Glomerular visceral epithelial cell (primary cell): ENCODE data around the gene RPS6KB2.
A peak's percentile ranks its signal among the peaks of the same experiment; 100 is the strongest.

Experiments
- DNase-seq: peaks from one replicate; pipeline ENCODE4 v3.0.0-alpha.2; 2016; ENCODE audit errors: extremely low spot score

RPS6KB2 gene

DNA sequence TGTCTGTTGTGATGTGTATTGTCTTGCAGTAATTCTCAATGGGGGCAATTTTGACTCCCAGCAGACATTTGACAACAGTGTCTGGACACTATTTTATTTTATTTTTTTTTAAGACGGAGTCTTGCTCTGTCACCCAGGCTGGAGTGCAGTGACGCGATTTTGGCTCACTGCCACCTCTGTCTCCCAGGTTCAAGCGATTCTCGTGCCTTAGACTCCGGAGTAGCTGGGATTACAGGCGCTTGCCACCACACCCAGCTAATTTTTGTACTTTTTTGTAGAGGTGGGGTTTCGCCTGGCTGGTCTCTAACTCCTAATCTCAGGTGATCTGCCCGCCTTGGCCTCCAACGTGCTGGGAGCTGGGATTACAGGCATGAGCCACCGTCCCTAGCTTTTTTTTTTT lies 1.4 kb downstream of the RPS6KB2 start:
- DNase-seq = no peak

DNA sequence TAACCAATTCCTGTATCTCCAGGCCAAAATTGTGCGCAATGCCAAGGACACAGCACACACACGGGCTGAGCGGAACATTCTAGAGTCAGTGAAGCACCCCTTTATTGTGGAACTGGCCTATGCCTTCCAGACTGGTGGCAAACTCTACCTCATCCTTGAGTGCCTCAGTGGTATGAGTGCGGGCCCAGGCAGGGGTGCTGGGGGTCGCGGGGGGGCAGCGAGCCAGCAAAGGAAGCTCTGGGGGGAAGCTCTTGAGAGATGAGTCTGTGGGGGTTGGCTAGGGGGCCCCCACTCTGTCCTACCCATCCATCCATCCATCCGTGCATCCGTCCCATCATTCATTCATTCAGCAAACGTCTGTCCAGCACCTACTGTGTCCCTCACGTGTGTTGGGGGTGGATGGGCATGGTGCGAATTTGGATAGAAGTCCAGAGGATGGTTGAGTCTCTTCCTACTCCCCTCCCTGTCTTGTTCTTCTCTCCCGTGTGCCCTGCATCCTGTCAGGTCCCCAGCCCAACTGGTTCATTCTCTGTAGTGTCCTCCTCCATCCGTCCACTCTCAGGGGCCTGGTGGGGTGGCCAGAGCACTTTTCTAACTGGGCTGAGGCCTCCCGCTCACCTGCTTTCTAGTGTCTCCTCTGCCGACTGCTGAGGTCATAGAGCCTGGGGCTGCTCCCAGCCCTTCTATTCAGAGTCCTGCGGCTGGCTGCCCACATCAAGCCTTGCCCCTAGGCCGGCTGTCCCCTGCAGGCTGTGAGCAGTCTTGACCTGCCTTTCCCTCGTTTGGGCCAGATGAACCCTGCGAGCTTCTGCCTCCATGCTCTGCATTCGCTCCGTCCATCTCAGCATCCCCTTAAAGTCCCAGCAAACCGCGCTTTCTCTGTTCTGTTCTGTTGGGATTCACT lies 3.3 kb downstream of the RPS6KB2 start:
- DNase-seq = no peak

DNA sequence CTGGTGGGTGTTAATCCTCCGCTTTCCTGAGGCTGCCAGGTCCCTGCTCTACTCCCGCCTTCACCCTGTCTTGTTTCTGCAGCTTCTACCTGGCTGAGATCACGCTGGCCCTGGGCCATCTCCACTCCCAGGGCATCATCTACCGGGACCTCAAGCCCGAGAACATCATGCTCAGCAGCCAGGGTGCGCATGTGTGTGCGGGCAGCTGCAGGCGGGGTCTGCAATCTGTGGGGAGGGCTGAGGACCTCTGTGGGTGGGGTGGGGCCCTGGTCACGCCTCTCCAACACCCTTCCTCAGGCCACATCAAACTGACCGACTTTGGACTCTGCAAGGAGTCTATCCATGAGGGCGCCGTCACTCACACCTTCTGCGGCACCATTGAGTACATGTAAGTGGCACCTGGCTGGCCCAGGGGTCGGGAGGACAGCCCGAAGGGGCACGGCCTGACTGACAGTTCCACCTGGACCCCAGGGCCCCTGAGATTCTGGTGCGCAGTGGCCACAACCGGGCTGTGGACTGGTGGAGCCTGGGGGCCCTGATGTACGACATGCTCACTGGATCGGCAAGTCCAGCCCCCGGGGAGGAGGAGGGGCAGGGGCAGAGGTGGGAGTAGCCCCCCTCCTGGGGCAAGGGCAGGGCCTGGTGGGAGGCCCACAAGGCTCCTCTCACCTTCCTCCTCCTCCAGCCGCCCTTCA lies 4.5 kb downstream of the RPS6KB2 start:
- no peak for DNase-seq

DNA sequence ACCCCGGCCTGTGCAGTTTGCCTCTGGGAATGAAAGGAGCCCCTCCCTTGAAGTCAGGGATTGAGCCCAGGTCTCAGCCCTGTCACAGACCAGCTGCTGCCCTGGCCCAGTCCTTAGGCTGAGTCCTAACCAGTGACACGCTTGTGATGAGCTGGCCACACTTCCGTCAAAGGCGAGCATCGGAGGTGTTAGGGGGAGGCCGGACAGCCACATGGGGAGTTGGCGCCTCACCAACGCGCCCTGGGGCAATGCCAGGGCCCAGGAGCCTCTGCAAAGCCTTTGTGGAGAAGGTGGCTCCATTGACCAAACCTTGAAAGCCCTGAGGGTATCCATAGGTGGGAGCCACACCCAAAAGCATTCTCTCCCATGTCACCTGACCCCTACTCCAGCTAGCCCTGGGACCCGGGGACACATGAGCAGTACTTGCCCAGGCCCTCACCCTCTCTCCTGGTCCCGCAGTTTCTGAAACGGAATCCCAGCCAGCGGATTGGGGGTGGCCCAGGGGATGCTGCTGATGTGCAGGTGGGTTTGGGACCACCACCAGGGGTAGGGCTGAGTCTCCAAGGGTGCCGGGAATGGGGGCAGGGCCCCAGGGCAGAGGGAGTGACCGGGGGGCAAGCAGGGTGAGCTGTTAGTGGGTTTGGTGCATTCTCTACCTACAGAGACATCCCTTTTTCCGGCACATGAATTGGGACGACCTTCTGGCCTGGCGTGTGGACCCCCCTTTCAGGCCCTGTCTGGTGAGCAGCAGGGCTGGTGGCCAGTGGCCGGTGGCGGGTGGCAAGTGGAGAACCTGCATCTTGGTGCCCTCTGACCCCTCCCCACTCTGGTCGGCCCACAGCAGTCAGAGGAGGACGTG lies 5.5 kb downstream of the RPS6KB2 start:
- no peak for DNase-seq

DNA sequence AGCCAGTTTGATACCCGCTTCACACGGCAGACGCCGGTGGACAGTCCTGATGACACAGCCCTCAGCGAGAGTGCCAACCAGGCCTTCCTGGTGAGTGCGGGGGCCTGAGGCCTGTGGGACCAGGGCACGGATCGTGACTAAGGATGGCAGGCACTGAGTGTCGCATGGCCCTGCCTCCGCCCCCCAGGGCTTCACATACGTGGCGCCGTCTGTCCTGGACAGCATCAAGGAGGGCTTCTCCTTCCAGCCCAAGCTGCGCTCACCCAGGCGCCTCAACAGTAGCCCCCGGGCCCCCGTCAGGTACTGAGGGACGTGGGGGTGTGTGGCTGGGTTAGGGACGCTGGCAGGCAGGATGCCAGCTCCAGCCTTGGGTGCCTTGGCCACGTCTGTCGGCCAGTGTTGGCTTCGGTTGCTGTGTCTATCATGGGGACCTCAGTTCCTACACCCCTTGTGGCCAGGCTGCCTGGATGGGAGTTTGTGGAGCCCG lies 6.1 kb downstream of the RPS6KB2 start:
- DNase-seq = no peak

DNA sequence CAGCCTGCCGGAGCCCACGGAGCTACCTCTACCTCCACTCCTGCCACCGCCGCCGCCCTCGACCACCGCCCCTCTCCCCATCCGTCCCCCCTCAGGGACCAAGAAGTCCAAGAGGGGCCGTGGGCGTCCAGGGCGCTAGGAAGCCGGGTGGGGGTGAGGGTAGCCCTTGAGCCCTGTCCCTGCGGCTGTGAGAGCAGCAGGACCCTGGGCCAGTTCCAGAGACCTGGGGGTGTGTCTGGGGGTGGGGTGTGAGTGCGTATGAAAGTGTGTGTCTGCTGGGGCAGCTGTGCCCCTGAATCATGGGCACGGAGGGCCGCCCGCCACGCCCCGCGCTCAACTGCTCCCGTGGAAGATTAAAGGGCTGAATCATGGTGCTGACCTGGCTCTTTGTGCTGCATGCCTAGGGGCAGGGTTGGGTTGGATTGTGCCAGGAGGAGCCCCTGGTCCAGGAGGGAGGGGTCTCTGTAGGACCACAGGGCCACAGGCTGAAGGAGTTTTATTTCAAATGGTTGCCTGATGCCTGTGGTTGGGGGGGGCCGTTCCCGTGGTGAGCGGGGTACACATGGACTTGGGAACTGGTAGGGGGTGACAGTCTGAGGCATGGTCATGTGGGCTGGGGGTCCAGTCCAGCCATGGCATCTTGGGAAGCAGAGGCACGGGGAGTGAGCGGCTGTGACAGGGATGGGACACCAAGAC lies 6.9 kb downstream of the RPS6KB2 start:
- no peak for DNase-seq

DNA sequence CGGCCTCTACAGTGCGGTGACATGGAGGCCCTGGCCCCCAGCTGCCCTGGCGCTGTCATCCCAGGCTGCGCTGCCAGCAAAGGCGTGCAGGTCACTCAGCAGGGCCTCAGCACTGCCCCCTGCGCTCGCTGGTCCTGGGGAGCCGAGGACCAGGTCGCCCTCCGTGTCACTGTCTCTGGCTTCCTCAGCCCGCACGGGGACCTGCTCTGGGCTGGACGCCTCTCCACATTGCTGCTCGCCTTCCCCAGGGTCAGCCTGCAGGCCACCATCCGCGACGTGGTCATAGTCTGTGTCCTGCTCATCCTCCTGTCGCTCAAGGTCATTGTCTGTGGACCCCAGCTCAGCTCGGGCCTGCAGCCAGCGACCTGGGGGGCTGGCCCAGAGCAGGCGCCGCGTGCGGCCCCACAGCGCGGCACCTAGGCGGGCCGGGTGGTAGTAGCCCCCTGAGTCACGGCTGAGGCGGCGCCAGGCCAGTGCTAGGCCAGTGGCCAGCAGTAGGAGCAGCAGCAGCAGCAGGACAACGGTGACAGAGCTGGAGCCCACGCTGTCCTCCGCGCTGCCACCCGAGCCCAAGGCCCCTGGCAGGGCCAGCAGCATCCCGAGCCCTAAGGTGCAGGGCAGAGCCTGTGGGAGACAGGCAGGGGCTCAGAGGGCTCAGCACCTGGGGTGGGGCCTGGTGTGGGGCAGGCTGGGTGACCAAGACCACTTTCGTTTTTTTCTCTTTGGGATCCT lies 7.6 kb downstream of the RPS6KB2 start:
- DNase-seq = no peak

DNA sequence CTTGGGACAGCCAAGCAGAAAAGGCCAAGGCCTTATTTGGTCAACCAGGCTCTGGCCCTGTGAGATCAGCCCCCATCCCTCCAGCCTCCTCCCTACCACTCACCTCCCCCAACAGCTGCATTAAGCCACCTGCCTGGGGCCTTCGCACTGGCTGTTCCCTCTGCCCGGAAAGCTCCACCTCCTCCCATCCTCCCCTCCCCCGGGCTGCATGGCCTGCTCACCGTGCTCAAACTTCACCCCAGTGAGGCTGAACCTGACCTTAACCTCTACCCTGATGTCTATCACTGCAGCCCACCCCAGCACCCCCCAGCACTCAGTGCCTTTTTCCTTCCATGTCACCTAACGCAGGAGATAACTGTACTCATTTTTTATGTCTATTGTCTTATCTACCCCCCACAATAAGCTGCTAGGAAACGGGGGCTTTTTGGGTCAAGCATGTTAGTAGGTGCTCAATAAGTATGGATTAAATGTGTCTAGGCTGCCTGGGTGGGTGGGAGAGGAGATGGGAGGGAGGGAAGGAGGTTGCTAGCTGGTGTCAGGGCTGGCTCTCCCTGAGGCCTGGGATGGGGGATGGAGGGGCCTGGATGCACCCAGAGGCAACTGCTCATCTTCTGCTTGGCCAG lies 8.3 kb downstream of the RPS6KB2 start:
- no peak for DNase-seq

DNA sequence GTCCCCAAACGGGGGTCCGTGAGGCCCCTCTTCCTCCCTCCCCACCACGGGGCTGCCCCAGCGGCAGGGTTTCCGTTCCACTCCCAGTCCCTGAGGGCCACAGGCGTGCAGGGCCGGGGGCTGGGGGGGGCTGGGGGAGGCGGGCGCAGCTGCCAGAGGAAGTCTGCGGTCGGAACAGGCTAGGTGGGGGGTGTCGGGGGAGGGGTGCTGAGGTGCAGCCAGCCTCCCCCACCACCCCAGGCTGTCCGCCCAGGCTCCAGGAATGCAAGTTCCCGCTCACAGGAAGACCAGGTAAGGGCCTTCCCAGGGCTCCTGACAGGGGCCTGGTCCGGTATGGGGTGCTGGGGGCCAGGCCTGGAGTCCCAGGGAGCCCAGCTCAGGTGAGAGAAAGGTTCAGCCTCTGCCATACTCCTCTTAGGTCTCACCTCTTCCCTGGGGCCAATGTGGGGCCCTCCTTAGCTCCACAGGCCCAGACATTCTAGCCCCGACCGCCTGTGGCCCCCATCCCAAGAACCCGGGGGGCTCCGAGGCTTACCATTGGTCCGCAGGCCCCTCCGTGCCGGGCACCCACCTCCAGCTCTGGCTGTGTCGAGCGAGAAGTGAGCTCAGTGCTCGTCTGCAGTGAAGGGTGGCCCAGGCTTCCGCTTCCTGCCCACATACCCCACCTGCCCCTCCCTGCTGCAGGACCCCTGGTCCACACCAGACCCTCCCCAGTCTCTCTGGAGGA lies 9.0 kb downstream of the RPS6KB2 start, which contains the start of gene PTPRCAP:
Gene PTPRCAP, minus strand, starts transcription at position 601 of the 727 bp plus-strand sequence. Its CDS starts 63 bp downstream, at position 538.
- DNase-seq = no peak

DNA sequence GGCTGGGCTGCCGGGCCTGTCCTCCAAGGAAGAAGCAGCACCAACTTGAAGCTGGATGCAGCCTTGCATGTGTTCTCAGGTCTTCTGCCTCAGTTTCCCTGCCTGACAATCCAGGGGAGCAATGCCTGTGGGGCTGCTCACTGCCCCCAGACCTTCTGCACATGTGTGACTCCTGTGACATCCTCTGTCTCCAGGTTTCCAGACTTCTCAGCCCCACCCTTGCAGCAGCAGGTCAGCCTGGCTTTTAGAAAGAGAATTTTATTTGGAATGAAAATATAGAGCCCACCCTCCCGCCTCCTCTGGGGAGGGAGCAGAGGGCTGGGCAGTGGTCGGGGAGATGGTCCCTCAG lies 9.5 kb downstream of the RPS6KB2 start:
- DNase-seq = no peak

DNA sequence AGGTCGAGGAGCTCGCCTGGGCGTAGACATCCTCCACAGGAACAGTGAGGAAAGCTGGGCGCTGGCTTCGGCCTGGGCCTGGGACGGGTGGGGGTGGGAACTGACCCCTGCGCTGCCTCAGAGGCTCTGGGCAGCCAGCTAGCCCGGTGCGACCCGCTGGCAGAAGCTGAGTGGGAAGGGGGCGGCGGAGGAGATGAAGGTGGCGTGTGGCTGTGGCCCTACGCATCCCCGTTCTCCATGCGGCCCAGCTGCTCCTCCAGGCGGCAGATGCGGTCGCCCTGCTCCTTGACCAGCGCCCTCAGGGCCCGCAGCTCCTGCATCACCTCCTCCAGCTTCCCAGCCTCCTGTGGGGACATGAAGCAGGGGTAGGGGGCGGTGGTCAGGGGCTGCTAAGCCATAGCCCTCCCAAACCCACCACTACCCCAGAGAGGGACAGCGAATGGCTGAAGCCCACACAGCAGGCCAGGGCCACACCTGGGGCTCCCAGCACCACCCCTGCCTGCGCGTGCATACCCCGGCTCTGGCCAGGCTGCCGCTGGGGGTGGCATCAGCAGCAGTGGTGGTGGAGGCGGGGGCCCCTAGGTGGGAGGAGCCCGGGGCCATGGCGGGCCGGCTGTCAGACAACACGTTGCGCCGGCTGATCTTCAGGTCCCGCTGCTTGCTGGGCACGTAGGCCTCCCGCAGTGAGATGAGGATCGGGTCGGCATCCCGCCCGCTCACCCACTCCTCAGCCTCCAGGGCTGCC lies 10.0 kb downstream of the RPS6KB2 start:
- no peak for DNase-seq

DNA sequence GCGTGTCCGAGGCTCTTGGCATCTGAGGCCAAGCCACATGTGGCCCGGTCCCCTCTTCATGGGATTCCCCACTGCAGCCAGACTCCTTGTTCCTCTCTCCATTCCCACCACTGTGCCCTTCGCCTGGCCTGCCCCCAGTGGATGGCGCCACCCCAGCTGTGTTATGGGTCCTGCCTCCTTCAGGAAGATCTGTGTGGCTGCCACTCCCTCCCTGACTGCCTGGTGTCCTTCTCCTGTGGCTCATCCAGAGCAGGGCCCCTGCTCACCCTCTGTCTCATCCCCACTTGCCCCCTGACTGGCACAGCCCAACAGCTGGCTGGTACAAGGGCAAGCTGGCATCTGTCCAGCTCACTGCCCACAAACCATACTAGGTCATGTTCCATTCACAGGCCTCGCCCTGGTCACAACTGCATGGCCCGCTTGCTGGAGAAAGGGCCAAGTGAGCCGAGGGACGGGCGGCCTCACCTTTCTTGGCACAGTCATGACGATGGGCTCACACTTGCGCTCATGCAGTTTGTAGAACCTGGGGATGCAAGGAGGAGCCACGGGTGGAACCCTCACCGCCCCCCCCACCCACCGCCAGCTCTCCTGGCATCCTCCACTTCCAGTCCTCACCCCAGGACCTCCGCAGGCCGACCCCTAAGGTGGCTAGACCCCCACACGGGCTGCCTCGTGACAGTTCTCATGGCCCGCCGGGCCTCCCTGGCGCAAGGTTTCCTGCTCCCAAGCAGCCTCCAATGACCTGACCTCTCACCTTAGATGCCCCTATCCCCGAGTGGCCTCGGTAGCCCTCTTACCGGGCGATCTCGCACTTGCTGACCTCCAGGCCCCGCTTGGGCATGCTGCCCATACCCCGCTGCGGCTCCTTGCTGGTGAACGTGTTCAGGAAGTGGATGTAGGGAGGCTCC lies 11.3 kb downstream of the RPS6KB2 start:
- peak; percentile 56 for DNase-seq

DNA sequence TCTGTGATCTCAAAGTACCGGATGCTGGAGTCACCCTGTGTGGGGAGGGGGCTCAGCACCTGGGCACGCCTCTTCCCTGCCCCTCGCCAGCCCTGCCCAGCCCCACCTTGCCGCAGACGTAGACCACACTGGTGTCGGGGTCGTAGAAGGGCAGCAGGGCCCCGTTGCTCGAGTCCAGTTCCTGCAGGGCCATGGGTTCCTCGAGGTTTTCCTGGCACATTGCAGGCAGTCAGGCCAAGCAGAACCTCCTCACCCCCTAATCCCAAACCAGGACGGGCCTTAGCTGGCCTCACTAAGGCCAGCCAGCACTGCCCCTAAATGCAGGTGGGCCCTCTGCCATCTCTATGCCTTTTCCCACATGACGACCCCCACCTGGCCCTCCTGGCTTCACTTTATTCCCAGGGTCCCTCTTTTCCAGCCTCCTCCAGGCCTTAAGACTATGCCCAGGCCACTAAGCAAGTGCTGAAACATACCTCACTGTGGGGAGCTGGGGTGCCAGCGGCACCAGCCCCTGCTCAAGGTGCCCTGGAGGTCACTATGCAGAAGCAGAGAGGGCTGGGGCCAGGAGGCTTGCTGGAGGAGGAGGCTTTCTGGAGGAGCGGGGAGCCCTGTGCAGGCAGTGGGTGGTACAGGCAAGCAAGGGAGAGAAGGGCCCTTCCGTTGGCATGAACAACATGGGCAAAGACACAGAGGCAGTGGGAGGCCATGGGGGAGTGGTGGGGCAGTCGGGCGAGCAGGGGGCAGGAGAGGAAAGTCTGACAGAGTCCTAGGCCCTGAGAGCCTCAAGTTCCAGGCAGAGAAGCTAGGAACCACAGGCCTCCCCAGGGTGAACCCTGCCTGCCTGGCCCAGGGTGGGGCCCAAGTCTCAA lies 12.2 kb downstream of the RPS6KB2 start:
- no peak for DNase-seq

DNA sequence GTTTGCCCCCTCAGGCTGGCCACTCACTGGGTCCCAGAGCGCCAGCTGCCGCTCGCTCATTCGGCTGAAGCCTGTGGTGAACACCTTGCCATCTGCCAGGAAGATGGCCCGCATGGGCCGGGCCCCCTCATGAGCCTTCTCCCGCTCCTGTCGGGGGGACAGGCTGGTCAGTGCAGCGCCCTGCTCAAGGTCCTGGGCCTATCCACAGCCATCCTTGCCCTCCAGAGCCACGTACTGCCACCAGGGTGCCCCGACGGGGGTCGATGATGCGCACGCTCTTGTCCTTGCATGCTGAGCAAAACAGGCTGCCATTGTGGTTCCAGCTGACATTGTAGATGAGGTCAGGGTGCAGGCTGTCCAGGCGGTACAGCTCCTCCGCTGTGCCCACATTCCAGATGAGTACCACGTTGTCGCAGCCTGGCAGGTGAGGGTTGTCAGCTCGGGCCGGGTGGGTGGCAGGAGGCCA lies 12.8 kb downstream of the RPS6KB2 start:
- no peak for DNase-seq

DNA sequence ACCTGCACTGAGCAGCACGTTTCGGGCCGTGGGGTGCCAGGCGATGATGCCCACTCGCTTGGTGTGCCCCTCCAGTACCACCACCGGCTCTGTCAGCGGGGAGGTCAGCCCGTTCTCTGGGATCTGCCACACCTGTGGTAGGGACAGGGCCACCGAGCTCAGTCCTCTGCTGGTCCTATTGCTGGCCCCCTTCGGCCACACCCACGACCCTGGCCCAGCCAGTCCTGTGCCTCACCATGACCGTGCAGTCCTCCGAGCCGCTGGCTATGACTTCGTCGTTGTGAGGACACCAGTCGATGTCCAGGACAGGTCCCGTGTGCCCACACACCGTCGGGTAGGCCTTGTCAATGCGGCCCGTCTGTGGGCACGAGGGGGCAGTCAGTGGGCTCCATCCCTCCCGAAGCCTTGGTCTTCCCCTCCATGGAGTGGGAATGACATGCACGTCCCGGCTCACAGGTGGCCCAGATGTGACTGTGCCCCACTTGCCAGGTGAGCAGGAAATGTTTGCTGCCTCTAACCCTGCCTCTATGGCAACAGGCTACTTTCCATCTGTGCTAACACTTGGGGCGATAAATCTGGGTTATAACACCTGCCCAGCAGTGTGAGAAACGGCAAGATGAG lies 13.5 kb downstream of the RPS6KB2 start:
- no peak for DNase-seq
